NT2/D1 (cell line): Measurements from ENCODE around the gene DCC.

Experiments used
- SUZ12 ChIP-seq: IDR thresholded peaks from 2 replicates; pipeline ENCODE4 v1.6.1; 2011; ENCODE audit not compliant: insufficient read length, insufficient read depth; ENCODE audit errors: extremely low read depth
- YY1 ChIP-seq: IDR thresholded peaks from 2 replicates; pipeline ENCODE4 v1.6.1; 2011; ENCODE audit not compliant: insufficient read length, insufficient read depth
- ZNF274 ChIP-seq: IDR thresholded peaks from 2 replicates; pipeline ENCODE4 v1.6.1; 2011; ENCODE audit warnings: mild to moderate bottlenecking, low read depth, low read length

DNA sequence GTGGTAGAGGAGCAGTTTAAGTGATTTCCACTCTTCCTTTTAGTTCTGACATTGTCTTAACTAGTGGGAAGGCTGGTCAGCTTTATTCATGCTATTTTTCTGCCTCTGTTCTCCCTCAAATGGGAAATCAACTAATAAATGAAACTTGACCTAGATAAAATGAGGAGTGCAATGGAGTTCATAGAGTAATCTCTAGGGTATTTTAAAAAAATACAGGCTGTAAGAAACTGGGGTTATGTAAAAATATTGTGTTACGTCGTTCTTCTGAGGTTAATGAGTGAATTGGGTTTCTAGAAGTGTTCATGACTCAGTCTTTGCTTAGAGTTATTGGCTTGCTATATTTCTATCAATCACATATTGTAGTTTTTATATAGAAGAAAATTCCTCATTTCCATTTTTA, 1150.0 kb downstream of the DCC start:
- no peak for TF ChIP-seq YY1
- TF ChIP-seq ZNF274: no peak
- TF ChIP-seq SUZ12: no peak
